Mesenchymal stem cell (in vitro differentiated cells and primary cell): ENCODE data around the gene RPS5.
A peak's percentile ranks its signal among the peaks of the same experiment; 100 is the strongest.

Source experiments
- DNase-seq: peaks from one replicate; pipeline ENCODE4 v3.0.0-alpha.2; 2013
- H2AFZ ChIP-seq: one replicate; pipeline ENCODE4 v1.6.1; 2013; ENCODE audit warnings: low read depth, mild to moderate bottlenecking, control low read depth, inconsistent platforms, low read length, moderate library complexity
- H2AK5ac ChIP-seq: 2 replicates; pipeline ENCODE4 v1.6.1; 2013; ENCODE audit warnings: low read length, moderate library complexity, mild to moderate bottlenecking, inconsistent platforms; ENCODE audit not compliant: severe bottlenecking
- H2BK120ac ChIP-seq: one replicate; pipeline ENCODE4 v1.6.1; 2013; ENCODE audit warnings: low read depth, mild to moderate bottlenecking, inconsistent platforms, low read length, moderate library complexity
- H2BK12ac ChIP-seq, 2 experiments: one replicate each; pipeline ENCODE4 v1.6.1; 2013; ENCODE audit warnings: inconsistent platforms in 2 of 2, low read length in 2 of 2, mild to moderate bottlenecking in 2 of 2, moderate library complexity in 2 of 2, control low read depth in 1 of 2
- H2BK15ac ChIP-seq: one replicate; pipeline ENCODE4 v1.6.1; 2013; ENCODE audit warnings: mild to moderate bottlenecking, low read depth, inconsistent platforms; ENCODE audit not compliant: poor library complexity, severe bottlenecking
- H2BK5ac ChIP-seq: 2 replicates; pipeline ENCODE4 v1.6.1; 2013; ENCODE audit warnings: low read depth, mild to moderate bottlenecking, low read length, control low read depth, inconsistent platforms; ENCODE audit not compliant: poor library complexity, severe bottlenecking
- H3K14ac ChIP-seq, 2 experiments: one replicate each; pipeline ENCODE4 v1.6.1; 2013; ENCODE audit warnings: inconsistent platforms in 2 of 2, low read length in 2 of 2, control low read depth in 1 of 2, mild to moderate bottlenecking in 1 of 2, moderate library complexity in 1 of 2
- H3K18ac ChIP-seq, 2 experiments: one replicate each; pipeline ENCODE4 v1.6.1; 2013; ENCODE audit warnings: inconsistent platforms in 2 of 2, low read length in 2 of 2, control low read depth in 1 of 2, low read depth in 1 of 2, mild to moderate bottlenecking in 1 of 2
- H3K23ac ChIP-seq, 2 experiments: one replicate each; pipeline ENCODE4 v1.6.1; 2013; ENCODE audit warnings: inconsistent platforms in 2 of 2, low read length in 2 of 2, mild to moderate bottlenecking in 2 of 2, moderate library complexity in 2 of 2, control low read depth in 1 of 2
- H3K27ac ChIP-seq: 2 replicates; pipeline ENCODE4 v1.5.1; 2013; ENCODE audit warnings: mild to moderate bottlenecking, moderate library complexity, low read length, control low read depth, inconsistent platforms; ENCODE audit not compliant: poor library complexity, severe bottlenecking
- H3K27me3 ChIP-seq, 2 experiments: 2 replicates each; pipeline versions ENCODE4 v1.6.1 to v1.7.0; 2013; ENCODE audit warnings: low read length in 2 of 2, mild to moderate bottlenecking in 2 of 2, moderate library complexity in 2 of 2, control low read depth in 1 of 2, inconsistent platforms in 1 of 2; ENCODE audit not compliant: control insufficient read depth in 1 of 2, insufficient read depth in 1 of 2
- H3K36me3 ChIP-seq, 2 experiments: 2 replicates each; pipeline versions ENCODE4 v1.6.1 to v1.7.0; 2013; ENCODE audit warnings: low read length in 2 of 2, control low read depth in 1 of 2, inconsistent platforms in 1 of 2, low read depth in 1 of 2, mild to moderate bottlenecking in 1 of 2; ENCODE audit not compliant: insufficient read depth in 2 of 2, control insufficient read depth in 1 of 2
- H3K4ac ChIP-seq, 2 experiments: one replicate each; pipeline ENCODE4 v1.6.1; 2013; ENCODE audit warnings: inconsistent platforms in 2 of 2, low read length in 2 of 2, mild to moderate bottlenecking in 2 of 2, moderate library complexity in 2 of 2, control low read depth in 1 of 2, low read depth in 1 of 2
- H3K4me1 ChIP-seq: 2 replicates; pipeline ENCODE4 v1.6.1; 2013; ENCODE audit warnings: low read depth, low read length, control low read depth; ENCODE audit not compliant: control insufficient read depth, insufficient read depth
- H3K4me2 ChIP-seq: 2 replicates; pipeline ENCODE4 v1.6.1; 2013; ENCODE audit warnings: low read length, mild to moderate bottlenecking, inconsistent platforms; ENCODE audit not compliant: poor library complexity, severe bottlenecking
- H3K4me3 ChIP-seq, 2 experiments: 2 replicates each; pipeline versions ENCODE4 v1.5.1 to v1.7.0; 2013; ENCODE audit warnings: low read length in 2 of 2, mild to moderate bottlenecking in 2 of 2, control low read depth in 1 of 2, low read depth in 1 of 2; ENCODE audit not compliant: insufficient read depth in 1 of 2
- H3K79me1 ChIP-seq: replicated peaks from 2 replicates; pipeline ENCODE4 v1.6.1; 2013; ENCODE audit warnings: mild to moderate bottlenecking, control low read depth, low read length, inconsistent platforms; ENCODE audit not compliant: poor library complexity, severe bottlenecking
- H3K9ac ChIP-seq: 2 replicates; pipeline ENCODE4 v1.7.0; 2013; ENCODE audit warnings: mild to moderate bottlenecking, low read length, moderate library complexity
- H3K9me3 ChIP-seq: 2 replicates; pipeline ENCODE4 v1.7.0; 2013; ENCODE audit warnings: mild to moderate bottlenecking, low read length; ENCODE audit not compliant: control insufficient read depth
- H4K8ac ChIP-seq: one replicate; pipeline ENCODE4 v1.6.1; 2013; ENCODE audit warnings: inconsistent platforms, mild to moderate bottlenecking, low read length, moderate library complexity
- H4K91ac ChIP-seq: one replicate; pipeline ENCODE4 v1.6.1; 2013; ENCODE audit warnings: mild to moderate bottlenecking, low read length, inconsistent platforms
- WGBS: methylation state at CpG from one replicate; pipeline ENCODE4 v1.1.7; 2013; ENCODE audit warnings: mixed read lengths; 5-methylcytosine and 5-hydroxymethylcytosine counted together

Gene RPS5

DNA sequence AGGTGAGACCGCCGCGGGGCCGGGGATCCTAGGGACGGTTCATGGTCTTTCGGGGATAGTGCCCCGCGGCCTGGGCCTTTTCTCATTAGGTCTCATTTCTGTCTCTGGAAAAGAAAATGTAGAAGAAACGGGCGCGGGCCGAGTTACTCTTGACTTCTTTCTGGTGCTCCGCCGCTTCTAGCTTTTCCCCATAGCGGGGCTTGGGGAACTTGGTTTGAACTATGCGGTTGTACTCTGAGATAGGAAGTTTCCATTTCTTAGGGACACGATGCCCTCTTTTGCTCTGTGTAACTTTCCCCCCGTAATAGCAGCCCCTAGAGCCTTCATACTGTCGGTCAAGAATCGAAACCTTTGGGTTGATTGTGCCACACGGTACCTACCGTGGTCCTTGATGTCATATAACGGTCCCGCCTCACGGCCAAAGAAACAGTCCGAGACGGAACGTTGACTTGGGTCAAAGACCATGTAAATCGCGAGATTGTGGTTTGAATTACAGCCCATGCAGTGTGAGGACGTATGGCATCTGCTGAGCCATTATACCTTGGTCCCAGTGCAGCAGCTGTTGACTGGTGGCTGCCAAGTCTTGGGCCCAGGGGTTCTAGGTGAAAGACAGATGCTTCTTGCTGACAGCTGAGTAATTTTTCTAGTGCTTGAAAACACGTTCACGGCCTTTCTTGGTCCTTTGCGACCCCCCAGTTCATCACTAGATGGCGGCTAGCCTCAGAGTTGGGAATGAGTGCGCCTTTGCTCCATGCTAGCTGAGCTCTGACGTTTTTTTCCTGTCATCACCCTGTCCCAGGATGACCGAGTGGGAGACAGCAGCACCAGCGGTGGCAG lies 487 bp downstream of the RPS5 start:
- DNase-seq, result peak; percentile 47
- H3K9me3 ChIP-seq, result no peaks in the 10 kb centered on the region
- no peak overlapping the region for H2AFZ ChIP-seq
- H3K4me2 ChIP-seq, result peak overlapping the region; percentile 71
- H3K9ac ChIP-seq, result peak overlapping the region; percentile 97
- H3K18ac ChIP-seq, result no peak overlapping the region
- no peaks in the 10 kb centered on the region for H3K27me3 ChIP-seq
- H3K4me3 ChIP-seq, result peak overlapping the region; percentile 67 to 99
- no peak overlapping the region for H2BK12ac ChIP-seq
- 11% methylated on average over 38 of the region's 39 CpGs for WGBS
- H3K79me1 ChIP-seq, result peaks cover 17% of the 10 kb centered on the region
- no peak overlapping the region for H4K8ac ChIP-seq
- H3K4me1 ChIP-seq, result peaks cover 25% of the 10 kb centered on the region
- no peak overlapping the region for H3K14ac ChIP-seq
- no peak overlapping the region for H2AK5ac ChIP-seq
- H2BK5ac ChIP-seq, result no peak overlapping the region
- H3K27ac ChIP-seq, result peak overlapping the region; percentile 34
- H4K91ac ChIP-seq, result no peak overlapping the region
- peak overlapping the region in 1 of 2 experiments; percentile 66 for H3K23ac ChIP-seq
- H3K36me3 ChIP-seq, result peaks cover 25 to 36% of the 10 kb centered on the region in 2 experiments
- H3K4ac ChIP-seq, result peak overlapping the region in 1 of 2 experiments; percentile 34
- no peak overlapping the region for H2BK120ac ChIP-seq
- no peak overlapping the region for H2BK15ac ChIP-seq

- Histone ChIP-seq H2BK5ac (no peak overlapping the region), H4K91ac (no peak overlapping the region), H3K23ac (peak overlapping the region in 1 of 2 experiments; percentile 23), H3K9ac (peak overlapping the region; percentile 97), H2AFZ (no peak overlapping the region), H3K4me1 (peaks cover 25% of the 10 kb centered on the region), H3K4ac (no peak overlapping the region), H2BK15ac (no peak overlapping the region), H2AK5ac (no peak overlapping the region), H3K18ac (no peak overlapping the region), H3K4me3 (peak overlapping the region; percentile 67 to 99), H2BK12ac (no peak overlapping the region), H4K8ac (no peak overlapping the region), H3K4me2 (peak overlapping the region; percentile 71), H3K9me3 (no peaks in the 10 kb centered on the region), H3K36me3 (peaks cover 26 to 42% of the 10 kb centered on the region in 2 experiments), H3K27ac (no peak overlapping the region), H2BK120ac (no peak overlapping the region), H3K79me1 (peaks cover 15% of the 10 kb centered on the region), H3K27me3 (no peaks in the 10 kb centered on the region), H3K14ac (no peak overlapping the region)
- no peak for DNase-seq
- 90% methylated on average over 3 of the region's 3 CpGs for WGBS
Observed at GRCh38 chr19:58388175-58388526, 1.1 kb downstream of the RPS5 start.

GRCh38 chr19:58392945-58393724 lies 6.1 kb downstream of the RPS5 start:
- H3K4me1 ChIP-seq, result peaks cover 14% of the 10 kb centered on the region
- no peak overlapping the region for H4K91ac ChIP-seq
- H3K4me3 ChIP-seq, result no peak overlapping the region
- no peak overlapping the region for H3K14ac ChIP-seq
- no peak overlapping the region for H2BK12ac ChIP-seq
- no peak overlapping the region for H3K9ac ChIP-seq
- no peaks in the 10 kb centered on the region for H3K9me3 ChIP-seq
- no peak overlapping the region for H2BK120ac ChIP-seq
- no peak overlapping the region for H3K4ac ChIP-seq
- peaks cover 10% of the 10 kb centered on the region for H3K79me1 ChIP-seq
- no peak overlapping the region for H2AK5ac ChIP-seq
- DNase-seq, result no peak
- no peak overlapping the region for H3K27ac ChIP-seq
- H3K23ac ChIP-seq, result no peak overlapping the region
- no peak overlapping the region for H2BK5ac ChIP-seq
- H2AFZ ChIP-seq, result no peak overlapping the region
- H2BK15ac ChIP-seq, result no peak overlapping the region
- H3K18ac ChIP-seq, result no peak overlapping the region
- no peak overlapping the region for H3K4me2 ChIP-seq
- H3K36me3 ChIP-seq, result peaks cover 62 to 64% of the 10 kb centered on the region in 2 experiments
- 93% methylated on average over 26 of the region's 26 CpGs for WGBS
- H4K8ac ChIP-seq, result no peak overlapping the region
- H3K27me3 ChIP-seq, result peaks cover 0 to 8% of the 10 kb centered on the region in 2 experiments

DNA sequence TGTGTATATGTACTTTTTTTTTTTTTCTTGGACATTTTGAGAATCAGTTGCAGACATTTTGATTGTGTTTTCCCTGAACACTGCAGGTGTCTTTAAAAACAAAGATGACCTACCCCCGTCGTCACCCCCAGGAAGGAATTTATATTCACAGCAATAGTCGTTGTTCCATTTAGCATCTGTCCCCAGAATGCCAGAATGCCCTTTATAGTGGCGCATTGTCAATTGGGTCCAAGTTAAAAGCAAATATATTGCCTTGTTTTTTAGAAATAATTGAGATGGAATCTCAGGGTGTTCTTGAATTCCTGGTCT lies 6.6 kb downstream of the RPS5 start:
- Histone ChIP-seq H2AFZ (no peak overlapping the region), H4K91ac (no peak overlapping the region), H3K4me1 (peaks cover 14% of the 10 kb centered on the region), H2AK5ac (no peak overlapping the region), H3K18ac (no peak overlapping the region), H3K79me1 (peaks cover 10% of the 10 kb centered on the region), H3K23ac (no peak overlapping the region), H3K4ac (no peak overlapping the region), H3K27me3 (peaks cover 0 to 8% of the 10 kb centered on the region in 2 experiments), H2BK12ac (no peak overlapping the region), H2BK120ac (no peak overlapping the region), H3K36me3 (peaks cover 58 to 67% of the 10 kb centered on the region in 2 experiments), H3K4me2 (no peak overlapping the region), H3K14ac (no peak overlapping the region), H3K9ac (no peak overlapping the region), H3K4me3 (no peak overlapping the region), H2BK15ac (no peak overlapping the region), H3K27ac (no peak overlapping the region), H4K8ac (no peak overlapping the region), H2BK5ac (no peak overlapping the region), H3K9me3 (no peaks in the 10 kb centered on the region)
- DNase-seq, result no peak
- WGBS, result 98% methylated on average over 4 of the region's 4 CpGs
